ENCODE measurements around the gene FSTL5.

Gene FSTL5

DNA sequence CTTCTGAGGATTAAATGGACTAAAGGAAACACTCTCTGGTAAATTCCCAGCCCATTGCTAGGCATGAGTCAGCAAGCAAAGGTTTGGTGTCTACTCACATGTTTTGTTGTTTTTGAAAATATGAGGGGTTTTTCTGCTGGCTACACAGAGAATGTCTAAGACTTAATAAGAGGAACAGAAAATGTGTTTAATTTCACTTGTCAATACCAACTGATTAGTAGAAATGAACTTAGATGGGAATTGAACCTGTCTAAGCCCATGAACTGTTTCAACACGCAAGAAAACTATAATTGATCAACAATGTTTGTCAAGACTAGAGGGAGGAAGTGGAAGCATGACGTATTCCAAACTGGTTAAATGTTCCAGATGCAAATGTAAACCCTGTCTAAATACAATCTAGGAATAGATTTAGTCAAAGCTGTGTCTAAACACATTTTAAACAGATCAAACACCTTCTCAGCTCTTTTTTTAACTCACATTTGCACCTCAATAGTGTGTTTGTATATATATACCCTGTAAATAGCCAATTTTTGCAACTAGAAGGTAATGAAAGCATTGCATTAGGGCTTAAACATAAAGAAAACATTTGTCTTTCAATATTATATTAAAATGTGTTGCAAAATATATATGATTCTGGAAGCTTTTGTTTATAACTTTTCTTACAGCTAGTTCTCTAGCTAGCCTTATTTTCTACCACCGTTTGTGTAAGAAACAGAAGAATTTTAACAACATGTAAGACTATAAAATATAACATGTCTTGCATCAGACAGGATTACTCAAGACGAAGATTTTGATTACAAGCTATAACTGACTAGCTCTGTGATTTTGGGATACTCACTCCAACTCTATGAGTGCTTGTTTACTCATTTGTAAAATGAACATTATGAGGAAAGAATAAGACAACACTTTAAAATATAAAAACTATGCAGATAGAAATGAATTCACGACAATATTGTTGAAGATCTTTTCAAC is 607.8 kb downstream of the FSTL5 start:
- no peak for DNase-seq

DNA sequence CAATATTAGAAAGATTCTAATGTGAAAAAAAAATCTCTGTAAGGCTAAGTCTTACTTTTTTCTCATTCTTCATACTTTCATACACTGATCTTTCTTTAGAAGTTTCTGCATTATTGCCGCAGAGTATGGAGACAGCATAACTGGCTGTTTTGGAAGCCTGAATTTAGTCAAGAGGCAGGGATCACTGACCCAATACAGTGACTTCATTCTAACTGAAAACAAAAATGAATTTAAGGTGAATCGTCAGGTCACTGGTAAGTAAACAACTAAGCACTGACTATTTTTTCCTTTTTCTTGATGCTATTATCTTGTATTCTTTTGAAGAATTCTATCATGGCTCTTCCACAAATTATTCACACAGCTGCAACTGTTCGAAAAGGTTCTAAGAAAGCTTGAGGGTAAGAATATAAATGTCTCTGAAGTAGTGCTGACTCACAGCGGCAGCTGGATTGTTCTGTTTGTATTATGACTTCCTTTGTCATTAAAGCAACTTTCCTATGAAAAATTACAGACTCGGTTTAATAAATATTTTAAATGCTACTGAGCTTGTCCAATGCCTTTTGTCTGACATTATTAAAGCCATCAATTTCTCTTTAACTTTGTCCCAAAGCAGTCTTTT is 609.3 kb downstream of the FSTL5 start:
- no peak for DNase-seq

DNA sequence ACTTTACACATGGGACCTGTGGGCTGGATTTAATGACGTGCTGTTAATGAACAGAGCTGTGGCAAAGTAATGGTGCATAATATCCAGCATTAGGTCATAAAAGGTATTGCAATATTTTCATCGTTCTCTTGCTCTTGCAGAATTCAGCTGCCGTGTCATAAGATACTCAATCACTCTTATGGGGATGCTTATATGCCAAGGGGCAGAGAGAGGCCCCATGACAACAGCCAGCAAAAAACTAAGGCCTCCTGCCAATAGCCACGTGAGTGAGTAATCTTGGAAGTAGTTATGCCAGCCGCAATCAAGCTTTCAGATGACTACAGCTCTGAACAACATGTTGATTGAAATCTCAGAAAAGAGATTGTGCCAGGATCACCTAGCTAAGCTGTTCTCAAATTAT is 616.9 kb downstream of the FSTL5 start:
- no peak for DNase-seq

DNA sequence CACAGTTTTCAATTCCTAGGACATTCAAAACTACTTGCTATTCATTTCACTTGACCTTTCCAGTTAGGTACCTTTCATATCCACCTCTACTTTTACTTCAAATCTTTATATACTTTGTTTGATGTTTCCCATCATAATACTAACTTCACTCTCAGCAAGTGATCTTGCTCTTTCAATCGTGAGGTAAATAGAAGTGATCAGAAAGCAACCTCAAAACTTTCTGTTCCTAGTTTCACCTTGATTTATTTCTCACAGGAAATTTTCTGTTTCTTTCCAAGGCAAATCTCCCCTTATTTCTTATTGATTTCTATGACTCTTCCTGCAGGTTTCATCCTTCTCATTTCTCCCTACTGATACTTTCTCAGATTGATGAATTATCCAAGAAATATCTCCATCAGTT is 623.5 kb downstream of the FSTL5 start:
- no peak for DNase-seq

DNA sequence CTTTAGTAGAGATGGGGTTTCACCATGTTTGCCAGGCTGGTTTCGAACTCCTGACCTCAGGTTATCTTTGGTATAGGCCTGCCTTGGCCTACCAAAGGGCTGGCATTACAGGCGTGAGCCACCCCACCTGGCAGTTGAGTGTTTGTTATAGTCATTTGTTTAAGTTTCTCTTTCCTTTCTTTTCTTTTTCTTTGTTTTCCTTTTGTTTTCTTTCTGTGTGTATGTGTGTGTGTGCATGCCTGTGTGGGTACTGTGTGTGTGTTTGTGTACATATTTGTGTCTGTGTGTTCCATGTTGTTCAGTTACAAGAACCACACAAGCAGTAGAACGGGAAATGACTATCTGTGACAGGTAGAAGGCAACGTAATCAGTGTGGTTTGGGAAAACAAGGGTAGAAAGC is 624.9 kb downstream of the FSTL5 start:
- no peak for DNase-seq

DNA sequence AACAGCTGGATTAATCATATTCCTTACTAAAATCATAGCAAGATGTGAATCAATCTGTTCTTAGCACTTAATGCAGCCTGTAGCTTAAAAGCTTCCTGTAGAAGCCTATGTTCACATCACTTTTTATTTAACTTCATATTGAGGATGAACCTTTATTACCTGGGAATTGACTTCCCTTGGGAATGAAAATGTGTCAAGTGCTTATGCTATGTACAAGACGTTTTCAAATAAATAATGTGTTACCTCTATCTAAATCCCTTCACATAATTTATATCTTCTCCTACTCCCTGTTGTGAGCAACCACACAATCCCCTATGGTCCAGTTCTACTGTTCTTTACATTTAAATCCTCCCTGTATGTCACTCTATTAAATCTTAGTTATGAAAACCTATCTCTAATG is 633.1 kb downstream of the FSTL5 start:
- DNase-seq: no peak

DNA sequence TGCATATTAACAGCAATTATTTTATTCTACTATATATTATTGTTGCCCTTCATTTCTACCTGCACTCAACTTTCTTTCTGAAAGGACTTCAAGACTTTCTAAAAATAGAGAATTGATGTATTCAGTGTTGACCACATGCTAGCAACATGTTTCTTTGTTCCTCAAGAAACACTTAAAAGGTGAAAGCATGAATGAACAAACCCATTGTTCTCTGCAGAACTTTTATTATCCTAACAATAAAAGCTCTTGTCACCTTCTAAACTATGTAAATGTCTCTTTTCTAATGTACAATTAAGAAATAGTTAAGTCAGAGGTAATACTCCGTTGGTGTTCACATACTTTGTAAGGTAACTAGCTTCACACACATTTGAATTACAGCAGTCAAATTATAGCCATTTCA is 638.7 kb downstream of the FSTL5 start:
- DNase-seq: no peak

DNA sequence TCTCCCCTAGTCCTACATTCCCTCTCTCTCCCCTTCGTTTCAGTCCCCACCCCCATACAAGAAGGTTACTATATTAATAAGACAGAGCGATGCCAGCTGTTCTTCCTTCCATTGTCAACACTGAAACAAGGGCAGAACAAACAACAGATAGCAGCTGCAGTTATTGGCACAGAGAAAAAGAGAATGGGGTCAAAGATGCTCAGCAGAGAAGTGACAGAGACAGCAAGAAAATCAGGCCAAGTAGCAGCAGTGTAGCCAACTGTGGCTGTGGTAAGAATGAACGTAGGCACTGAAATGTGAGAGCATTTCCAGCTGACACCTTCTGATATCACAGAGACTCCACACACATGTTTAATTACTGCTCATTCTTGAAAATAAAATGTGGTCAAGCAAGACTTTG is 641.8 kb downstream of the FSTL5 start:
- no peak for DNase-seq

DNA sequence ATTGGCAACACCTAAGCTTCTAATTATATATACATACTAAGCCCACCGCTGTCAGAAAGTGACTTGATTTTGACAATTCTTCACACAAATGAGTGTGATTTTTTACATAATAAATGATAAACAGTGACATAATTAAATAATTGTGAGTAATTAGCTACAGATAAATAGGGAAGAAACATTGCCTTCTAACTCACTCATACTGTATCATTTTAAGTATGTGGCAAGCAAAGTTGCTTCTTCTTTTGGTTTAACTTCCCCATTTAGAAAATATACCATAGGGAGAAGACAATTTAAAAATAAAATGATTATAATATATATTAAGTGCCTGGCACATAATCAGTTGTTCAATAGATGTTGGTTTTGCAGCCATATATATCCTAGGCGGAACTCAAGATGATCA is 644.2 kb downstream of the FSTL5 start:
- no peak for DNase-seq

DNA sequence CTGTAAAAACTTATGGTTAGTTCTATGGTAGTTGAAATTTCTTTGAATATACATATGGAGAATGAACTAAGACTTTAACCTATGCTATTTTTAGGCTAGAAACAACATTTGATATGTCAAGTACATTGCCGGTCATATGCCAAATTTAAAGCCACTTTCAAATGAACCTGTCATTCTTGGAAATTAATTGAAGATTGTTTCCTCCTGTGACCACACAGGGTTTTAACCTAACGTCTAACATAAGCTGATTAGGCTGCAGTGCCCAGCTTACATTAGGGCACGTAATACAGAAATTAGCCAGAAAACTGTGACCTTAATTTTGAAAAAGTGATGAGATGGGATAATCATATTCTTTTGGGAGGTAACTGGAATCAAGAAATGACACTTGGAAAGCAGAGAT is 645.9 kb downstream of the FSTL5 start:
- no peak for DNase-seq

DNA sequence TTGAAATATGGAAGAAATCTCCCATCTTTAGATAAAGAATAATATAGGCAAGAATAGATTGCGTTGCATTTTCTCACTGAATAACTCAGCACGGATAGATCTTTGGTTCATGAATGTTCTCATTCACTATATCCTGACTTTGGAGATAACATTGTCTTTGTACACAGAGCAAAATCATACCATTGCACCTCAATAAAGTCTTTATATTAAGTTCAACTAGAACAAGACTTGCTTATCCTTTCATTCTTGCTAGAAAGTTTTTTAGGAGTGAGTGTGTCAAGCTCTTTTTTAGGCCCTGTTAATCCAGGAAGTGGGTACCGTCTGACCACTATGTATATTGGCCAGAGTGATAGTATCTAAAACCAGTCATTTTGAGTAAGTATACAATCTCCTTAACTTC is 658.7 kb downstream of the FSTL5 start:
- no peak for DNase-seq

DNA sequence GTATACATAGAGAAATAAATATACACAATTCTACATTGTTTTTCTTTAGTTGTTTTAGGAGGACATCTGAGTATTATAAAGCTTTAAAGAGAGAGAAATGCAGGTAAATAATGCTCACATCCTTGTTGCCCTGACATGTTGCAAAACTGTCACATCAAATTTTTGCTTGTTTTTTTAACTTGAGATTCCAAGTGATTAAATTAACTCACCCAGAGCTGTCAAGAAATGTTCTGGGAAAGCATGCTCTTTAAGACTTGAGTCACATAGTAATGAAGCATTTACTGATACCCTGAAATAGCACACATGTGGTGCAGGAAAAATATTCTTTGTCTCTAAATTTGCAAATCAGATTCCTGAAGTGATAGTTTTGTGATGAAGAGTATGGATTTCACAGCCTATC is 665.6 kb downstream of the FSTL5 start:
- DNase-seq: no peak

DNA sequence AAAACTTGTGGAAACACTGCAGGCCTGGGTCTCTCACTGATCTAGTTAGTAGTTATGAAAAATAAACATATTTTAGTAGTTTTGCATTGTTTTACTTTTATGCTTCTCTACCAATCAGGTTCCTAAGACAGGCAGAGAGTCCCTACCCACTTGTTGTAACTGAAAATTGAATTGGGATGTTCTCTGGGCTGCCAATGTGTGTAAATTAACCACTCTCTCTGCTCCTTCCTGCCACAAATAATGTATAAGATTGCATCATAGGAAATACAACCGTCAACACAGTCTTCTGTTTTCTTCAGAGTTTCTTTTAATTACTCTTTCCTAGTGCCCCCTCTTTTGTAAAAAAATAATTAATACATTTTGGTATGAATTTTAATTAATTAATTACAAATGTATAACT is 677.3 kb downstream of the FSTL5 start:
- no peak for DNase-seq

DNA sequence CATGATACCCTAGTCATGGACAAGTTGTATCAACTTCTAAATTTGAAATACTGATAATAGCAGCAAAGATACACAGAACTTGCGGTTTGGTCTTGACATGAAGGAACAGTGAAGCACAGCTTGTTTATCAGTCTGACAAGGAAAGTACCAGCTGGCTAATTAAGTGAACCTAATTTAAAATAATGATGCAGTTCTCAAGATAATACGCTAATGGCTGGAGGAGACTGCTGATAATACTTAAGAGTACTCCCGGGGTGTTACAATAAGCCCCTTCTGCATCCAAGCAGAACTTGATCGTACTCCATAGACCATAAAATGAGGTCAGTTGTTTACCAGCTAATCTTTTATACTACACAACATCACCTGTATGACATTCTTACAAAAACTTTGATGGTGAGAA is 697.5 kb downstream of the FSTL5 start:
- no peak for DNase-seq

DNA sequence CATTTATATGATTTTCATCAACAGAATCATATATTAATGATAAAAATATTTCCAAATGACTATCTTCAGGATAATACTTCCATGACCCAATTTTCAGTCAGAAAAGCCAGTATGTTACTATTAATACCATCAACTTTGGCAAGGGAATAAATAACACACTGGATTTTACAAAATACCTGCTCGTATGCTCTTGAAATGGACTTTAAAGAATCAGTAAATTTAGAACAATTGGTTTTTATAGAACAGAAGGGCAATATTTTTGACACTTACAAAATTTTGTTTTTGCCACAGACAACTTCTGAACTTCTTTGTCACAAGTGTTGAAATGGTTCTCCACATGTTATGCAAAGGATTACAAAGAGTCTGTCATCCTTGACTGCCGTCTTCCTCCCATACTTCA is 700.4 kb downstream of the FSTL5 start:
- no peak for DNase-seq

DNA sequence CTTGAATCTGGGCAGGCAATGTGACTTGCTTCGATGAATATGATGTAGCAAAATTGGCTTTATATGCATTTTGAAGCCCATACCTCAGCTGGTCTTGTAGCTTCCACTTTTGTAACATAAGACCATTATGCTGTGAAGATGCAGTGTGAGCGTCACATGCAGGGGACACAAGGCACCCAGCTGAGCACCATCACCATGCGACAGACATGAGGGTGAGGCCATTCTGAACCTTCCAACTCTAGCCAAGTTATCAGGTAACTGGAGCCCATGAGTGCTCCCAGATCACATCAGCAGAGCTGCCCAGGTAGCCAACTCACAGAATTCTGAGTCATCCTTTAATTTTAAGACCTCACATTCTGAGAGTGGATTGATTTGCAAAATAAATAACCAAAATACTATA is 705.9 kb downstream of the FSTL5 start:
- no peak for DNase-seq

DNA sequence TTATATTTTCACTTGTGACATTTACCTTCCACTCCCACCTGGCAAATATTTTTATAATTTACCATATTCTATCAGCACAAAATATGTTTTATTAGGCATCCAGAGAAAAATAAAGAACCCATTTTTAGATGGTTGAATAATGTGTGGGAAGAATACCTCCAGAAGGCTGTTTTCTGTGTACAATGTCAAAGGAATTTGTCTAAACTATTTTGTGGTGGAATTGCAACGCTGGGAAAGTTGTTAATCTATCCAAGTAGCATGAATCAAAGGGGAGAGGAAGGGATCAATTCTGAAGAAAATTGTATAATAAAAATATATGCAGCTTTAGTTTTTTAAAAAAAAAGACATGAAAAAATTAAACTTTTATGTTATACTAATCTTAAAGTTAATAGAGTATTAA is 706.5 kb downstream of the FSTL5 start:
- DNase-seq: no peak

DNA sequence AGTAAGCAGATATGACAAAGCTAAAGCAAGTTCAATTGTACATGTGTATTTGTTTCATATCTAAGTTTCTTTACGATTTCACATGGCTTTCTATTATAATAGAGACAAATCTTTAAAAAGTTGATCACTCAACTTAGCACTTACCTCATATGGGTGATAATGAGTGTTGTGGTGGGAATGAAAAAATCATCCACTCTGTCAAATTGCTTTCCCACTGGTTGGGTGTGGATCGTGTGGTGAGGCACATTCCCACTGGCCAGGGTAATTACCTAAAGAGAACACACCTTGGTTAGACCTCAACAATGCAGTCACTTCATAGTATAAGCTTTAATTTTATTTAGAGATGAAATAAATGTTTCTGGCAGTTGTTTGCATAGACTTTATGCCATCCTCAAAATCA is 708.9 kb downstream of the FSTL5 start:
- no peak for DNase-seq

DNA sequence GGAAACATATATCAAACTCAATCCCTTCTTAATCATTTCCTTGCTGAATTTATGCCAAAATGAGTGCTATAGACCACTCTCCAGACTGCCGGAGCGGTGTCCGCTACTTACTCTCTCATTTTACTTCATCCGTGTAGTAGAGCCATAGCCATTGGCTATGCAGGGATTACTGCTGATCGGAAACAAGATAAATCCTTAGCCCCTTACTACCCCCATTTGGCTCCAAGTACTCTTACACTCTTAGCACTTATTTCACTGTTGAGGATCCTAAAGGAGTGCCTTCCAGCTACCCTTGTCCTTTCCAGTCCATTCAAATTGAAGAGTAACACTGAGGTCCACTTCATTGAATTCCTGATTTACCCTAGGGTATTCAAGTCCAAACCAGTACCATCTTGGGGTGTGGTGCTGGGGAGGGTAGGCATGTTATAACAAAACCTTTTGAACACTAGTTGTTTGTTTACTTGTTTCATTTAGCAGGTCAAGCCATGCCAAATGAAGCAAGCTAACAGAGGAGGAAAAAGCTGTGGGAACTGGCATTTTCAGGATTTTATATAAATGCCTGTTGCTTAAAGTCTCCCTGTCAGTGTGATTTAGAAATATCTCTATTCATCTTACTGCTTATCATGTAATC is 715.1 kb downstream of the FSTL5 start:
- DNase-seq: no peak

DNA sequence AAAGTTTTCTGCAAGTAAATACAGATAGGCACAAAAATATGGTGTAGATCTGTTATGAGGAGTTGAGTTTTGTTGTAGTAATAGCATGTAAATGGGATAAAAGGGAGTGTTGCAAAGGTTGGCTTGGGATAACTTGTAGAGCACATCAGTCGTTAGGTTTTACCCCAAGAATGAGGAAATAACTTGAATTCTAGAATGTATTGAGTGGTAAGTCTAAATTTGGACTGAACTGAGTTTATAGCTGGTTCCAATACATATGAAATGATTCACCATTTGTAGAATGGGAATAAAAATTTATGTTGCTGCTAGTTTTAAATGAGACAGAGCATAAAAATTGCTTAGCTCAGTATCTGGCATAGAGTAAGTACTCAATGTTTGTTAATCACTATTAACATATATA is 719.2 kb downstream of the FSTL5 start:
- no peak for DNase-seq

DNA sequence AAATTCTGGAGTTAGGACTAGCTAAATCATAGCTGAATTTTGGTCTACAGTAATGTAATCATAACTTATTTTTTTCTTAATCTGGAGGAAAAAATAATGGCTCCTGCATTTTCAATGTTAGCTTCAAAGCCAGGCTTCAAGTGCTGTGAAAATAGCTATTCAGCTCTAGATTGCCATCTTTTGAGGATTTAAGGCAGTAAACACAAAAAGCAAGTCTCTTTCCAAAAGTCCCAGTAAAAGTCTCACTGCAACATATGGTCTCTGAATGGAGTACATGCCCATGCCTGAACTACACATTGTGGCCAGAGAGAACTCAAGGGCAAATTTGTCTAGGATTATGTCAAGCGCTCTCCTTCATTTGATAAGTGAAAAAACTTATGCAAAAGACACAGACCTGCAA is 720.9 kb downstream of the FSTL5 start:
- no peak for DNase-seq

DNA sequence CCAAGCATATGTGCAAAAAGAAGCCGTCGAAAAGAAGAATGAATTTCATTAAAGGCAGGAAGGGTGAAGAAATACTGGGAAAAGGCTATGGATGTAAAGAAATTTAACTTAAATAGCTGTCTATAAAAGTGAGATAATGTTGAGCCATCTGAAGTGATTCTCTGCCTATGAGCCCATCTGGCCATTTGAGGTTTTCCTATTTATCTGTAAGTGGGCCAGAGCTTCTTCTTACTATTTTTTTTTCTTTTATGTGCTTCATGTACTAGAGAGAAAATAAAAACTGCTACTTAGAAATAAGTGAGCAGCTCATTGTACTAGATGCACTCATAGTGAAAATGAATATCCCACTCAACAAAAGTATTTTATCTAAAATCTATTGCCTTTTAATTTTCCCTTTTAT is 725.7 kb downstream of the FSTL5 start:
- DNase-seq: no peak

DNA sequence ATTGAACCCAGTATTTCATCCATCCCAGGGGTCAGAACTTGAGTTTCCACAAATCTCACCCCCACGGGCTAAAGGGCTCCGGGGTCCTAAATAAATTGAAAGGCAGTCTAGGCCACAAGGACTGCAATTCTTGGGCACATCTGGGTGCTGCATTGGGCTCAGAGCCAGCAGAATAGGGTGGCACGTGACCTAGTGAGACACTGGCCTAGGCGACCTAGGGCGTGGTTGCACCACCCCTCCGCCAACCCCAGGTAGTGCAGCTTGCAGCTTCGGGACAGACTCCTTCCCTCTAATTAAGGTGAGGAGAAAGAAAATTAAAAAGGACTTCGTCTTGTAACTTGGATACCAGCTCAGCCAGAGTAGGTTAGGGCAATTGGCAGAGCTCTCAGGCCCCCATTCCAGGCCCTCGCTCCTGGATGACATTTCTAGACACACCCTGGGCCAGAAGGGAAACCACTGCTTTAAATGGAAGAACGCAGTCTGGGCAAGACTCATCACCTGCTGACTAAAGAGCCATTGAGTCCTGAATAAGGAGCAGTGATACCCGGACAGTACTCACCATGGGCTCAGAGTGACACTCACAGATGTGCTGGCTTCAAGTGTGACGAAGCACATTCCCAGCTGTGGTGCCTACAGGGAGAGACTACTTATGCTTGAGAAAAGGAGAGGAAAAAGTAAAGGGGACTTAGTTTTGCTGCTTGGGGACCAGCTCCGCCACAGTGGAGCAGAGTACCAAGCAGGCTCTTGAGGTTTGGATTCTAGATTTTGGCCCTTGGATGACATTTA is 735.4 kb downstream of the FSTL5 start:
- DNase-seq: no peak
